Measurements from ENCODE around the gene DCHS2.

The DCHS2 gene

GRCh38 chr4:154349829-154350228 is 141.8 kb downstream of the DCHS2 start:
- Histone ChIP-seq H3K9me3 (no peaks in the 10 kb centered on the region), H3K27ac (no peak overlapping the region), H3K4me3 (ENCODE audit: low read depth in 1 of 2, low read length in 1 of 2) (no peak overlapping the region), H3K4me1 (ENCODE audit: control insufficient read depth in 1 of 2, insufficient read depth in 1 of 2, low read depth in 1 of 2, low read length in 1 of 2) (no peaks in the 10 kb centered on the region), H3K27me3 (peaks cover 3% of the 10 kb centered on the region), H3K36me3 (no peaks in the 10 kb centered on the region)
- no peak for TF ChIP-seq CTCF (IDR thresholded peaks at IDR 0.05)

DNA sequence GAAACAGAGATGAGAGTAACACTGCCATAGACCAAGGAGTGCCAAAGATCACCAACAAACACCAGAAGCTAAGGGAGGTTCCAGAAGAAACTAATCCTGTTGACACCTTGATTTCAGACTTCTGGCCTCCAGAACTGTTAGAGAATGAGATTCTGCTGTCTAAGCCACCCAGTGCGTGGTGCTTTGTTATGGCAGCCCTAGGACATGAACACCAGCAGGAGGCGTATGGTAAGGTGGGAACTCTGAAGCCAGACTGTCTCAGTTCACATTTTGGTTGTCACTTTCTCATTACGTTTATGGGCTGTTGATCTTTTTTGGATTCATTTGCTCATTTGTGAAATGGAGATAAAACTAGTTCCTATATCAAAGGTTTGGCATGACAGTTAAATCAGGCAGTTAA is 142.9 kb downstream of the DCHS2 start:
- TF ChIP-seq CTCF (IDR thresholded peaks at IDR 0.05): no peak
- no peak overlapping the region for H3K4me3 ChIP-seq (ENCODE audit: low read depth in 1 of 2, low read length in 1 of 2)
- H3K36me3 ChIP-seq: no peaks in the 10 kb centered on the region
- no peaks in the 10 kb centered on the region for H3K4me1 ChIP-seq (ENCODE audit: control insufficient read depth in 1 of 2, insufficient read depth in 1 of 2, low read depth in 1 of 2, low read length in 1 of 2)
- peaks cover 3% of the 10 kb centered on the region for H3K27me3 ChIP-seq
- no peak overlapping the region for H3K27ac ChIP-seq
- H3K9me3 ChIP-seq: no peaks in the 10 kb centered on the region

DNA sequence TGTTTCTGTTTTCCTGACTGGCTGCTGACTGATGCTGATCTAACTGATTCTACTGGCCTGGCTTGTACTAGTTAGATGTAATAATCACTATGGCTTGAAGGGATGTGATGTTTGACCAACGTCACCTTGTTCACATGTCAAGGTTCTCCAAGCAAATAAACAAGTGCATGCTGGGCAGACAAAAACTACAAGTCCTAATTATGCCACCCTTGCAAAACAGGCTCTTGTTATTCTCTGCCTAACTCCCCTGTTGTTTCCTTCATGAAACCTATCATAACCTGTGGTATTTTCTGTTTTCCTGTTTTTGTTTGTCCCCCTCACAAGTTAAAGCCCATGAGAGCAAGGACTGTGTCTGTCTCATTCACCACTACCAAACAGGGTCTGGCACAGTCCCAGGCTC is 146.2 kb downstream of the DCHS2 start:
- H3K9me3 ChIP-seq: no peaks in the 10 kb centered on the region
- H3K4me3 ChIP-seq (ENCODE audit: low read depth in 1 of 2, low read length in 1 of 2): no peak overlapping the region
- no peak for TF ChIP-seq CTCF (IDR thresholded peaks at IDR 0.05)
- no peaks in the 10 kb centered on the region for H3K27me3 ChIP-seq
- no peak overlapping the region for H3K27ac ChIP-seq
- no peaks in the 10 kb centered on the region for H3K36me3 ChIP-seq
- H3K4me1 ChIP-seq (ENCODE audit: control insufficient read depth in 1 of 2, insufficient read depth in 1 of 2, low read depth in 1 of 2, low read length in 1 of 2): no peaks in the 10 kb centered on the region

DNA sequence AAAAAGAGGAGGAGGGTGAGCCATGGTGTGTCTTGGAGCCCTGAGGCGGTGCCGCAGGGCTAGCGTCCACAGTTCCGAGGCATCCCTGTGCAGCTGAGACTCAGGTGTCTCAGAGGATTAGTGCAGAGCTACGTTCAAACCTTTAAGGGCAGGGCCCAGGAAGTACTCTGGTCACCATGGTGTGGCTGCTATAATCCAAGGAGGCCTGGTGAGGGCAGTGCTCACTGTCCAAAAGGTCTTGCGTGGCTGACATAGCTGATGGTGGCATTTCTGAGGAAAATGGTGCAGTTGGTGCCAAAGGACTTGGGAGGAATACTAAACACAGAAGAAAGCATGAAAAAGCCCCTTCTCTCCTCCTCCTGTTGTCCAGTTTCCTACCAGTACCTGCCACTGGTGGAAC is 146.9 kb downstream of the DCHS2 start:
- Histone ChIP-seq H3K4me1 (ENCODE audit: control insufficient read depth in 1 of 2, insufficient read depth in 1 of 2, low read depth in 1 of 2, low read length in 1 of 2) (no peaks in the 10 kb centered on the region), H3K36me3 (no peaks in the 10 kb centered on the region)
- no peak for TF ChIP-seq CTCF (IDR thresholded peaks at IDR 0.05)

DNA sequence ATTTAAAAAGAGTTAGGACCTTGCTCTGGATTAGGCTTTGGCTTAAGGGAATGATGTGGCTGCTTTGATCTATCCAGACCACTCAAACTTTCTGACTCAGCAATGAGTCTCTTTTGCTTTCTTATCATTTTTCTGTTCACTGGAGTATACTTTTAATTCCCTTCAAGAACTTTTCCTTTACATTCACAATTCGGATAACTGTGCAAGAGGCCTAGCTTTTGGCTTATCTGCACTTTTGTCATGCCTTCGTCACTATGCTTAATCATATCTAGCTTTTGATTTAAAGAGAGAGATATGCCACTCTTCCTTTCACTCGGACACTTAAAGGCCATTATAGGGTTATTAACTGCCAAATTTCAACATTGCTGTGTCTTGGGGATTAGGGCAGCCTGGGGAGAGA is 147.9 kb downstream of the DCHS2 start:
- no peak overlapping the region for H3K27ac ChIP-seq
- no peaks in the 10 kb centered on the region for H3K9me3 ChIP-seq
- no peaks in the 10 kb centered on the region for H3K4me1 ChIP-seq (ENCODE audit: control insufficient read depth in 1 of 2, insufficient read depth in 1 of 2, low read depth in 1 of 2, low read length in 1 of 2)
- TF ChIP-seq CTCF (IDR thresholded peaks at IDR 0.05): no peak
- no peak overlapping the region for H3K4me3 ChIP-seq (ENCODE audit: low read depth in 1 of 2, low read length in 1 of 2)
- no peaks in the 10 kb centered on the region for H3K36me3 ChIP-seq
- H3K27me3 ChIP-seq: no peaks in the 10 kb centered on the region

More for the DNA sequence above, 146.9 kb downstream of the DCHS2 start:
- Histone ChIP-seq H3K4me3 (ENCODE audit: low read depth in 1 of 2, low read length in 1 of 2) (no peak overlapping the region), H3K27ac (no peak overlapping the region), H3K27me3 (no peaks in the 10 kb centered on the region), H3K9me3 (no peaks in the 10 kb centered on the region)

GRCh38 chr4:154341448-154341847 is 150.2 kb downstream of the DCHS2 start:
- Histone ChIP-seq H3K27ac (no peak overlapping the region), H3K4me3 (ENCODE audit: low read depth in 1 of 2, low read length in 1 of 2) (no peak overlapping the region), H3K9me3 (no peaks in the 10 kb centered on the region), H3K4me1 (ENCODE audit: control insufficient read depth in 1 of 2, insufficient read depth in 1 of 2, low read depth in 1 of 2, low read length in 1 of 2) (no peaks in the 10 kb centered on the region), H3K27me3 (no peaks in the 10 kb centered on the region), H3K36me3 (no peaks in the 10 kb centered on the region)
- no peak for TF ChIP-seq CTCF (IDR thresholded peaks at IDR 0.05)
